NCI-H2107 treated with DMSO at 0.1 percent for 48 hours (cell line): ENCODE measurements around the gene SPATA19.

ENCODE experiments used
- DNase-seq: peaks from one replicate; lab custom pipeline; 2025; ENCODE audit not compliant: unreplicated experiment; lab: John Stamatoyannopoulos, UW

The SPATA19 gene

GRCh38 chr11:133818302-133818701 is 27.0 kb downstream of the SPATA19 start:
- DNase-seq, result no peak

- no peak for DNase-seq
These were observed 27.9 kb downstream of the SPATA19 start for GRCh38 chr11:133817449-133817848.

GRCh38 chr11:133816146-133816870 is 29.0 kb downstream of the SPATA19 start:
- DNase-seq, result no peak

GRCh38 chr11:133815636-133816035 is 29.7 kb downstream of the SPATA19 start:
- DNase-seq, result no peak

GRCh38 chr11:133814588-133815100 is 30.7 kb downstream of the SPATA19 start:
- no peak for DNase-seq

GRCh38 chr11:133811850-133812685 is 33.2 kb downstream of the SPATA19 start:
- DNase-seq, result no peak

GRCh38 chr11:133810766-133811165 is 34.5 kb downstream of the SPATA19 start:
- no peak for DNase-seq

GRCh38 chr11:133809569-133810491 is 35.5 kb downstream of the SPATA19 start:
- no peak for DNase-seq

GRCh38 chr11:133808393-133809140 is 36.7 kb downstream of the SPATA19 start:
- DNase-seq, result no peak

- DNase-seq, result no peak
These were observed 42.3 kb downstream of the SPATA19 start for GRCh38 chr11:133803026-133803425.

GRCh38 chr11:133801356-133801755 is 44.0 kb downstream of the SPATA19 start:
- no peak for DNase-seq

GRCh38 chr11:133800666-133801065 is 44.6 kb downstream of the SPATA19 start:
- no peak for DNase-seq

- DNase-seq, result no peak
These were observed 47.8 kb downstream of the SPATA19 start for GRCh38 chr11:133797554-133797953.

GRCh38 chr11:133796043-133796795 is 49.1 kb downstream of the SPATA19 start:
- no peak for DNase-seq

- no peak for DNase-seq
These were observed 50.2 kb downstream of the SPATA19 start for GRCh38 chr11:133795088-133795487.

GRCh38 chr11:133794205-133794604 is 51.1 kb downstream of the SPATA19 start:
- no peak for DNase-seq

- DNase-seq, result no peak
These were observed 51.9 kb downstream of the SPATA19 start for GRCh38 chr11:133793271-133794035.

GRCh38 chr11:133790995-133791394 is 54.3 kb downstream of the SPATA19 start:
- peak; percentile 36 for DNase-seq
